Ovary (tissue), 3 donors: Measurements from ENCODE around the gene ADGRB3.

Experiments
- EP300 ChIP-seq: sonication (generic); formaldehyde crosslinking; IDR thresholded peaks from one replicate; pipeline ENCODE4 v1.6.1; 2017; ENCODE audit warnings: antibody characterized with exemption
- POLR2A ChIP-seq: fragments of 450-650 bp; IDR thresholded peaks from one replicate; pipeline ENCODE4 v1.6.1; 2017; ENCODE audit warnings: antibody characterized with exemption, mild to moderate bottlenecking, moderate library complexity
- TF ChIP-seq, protein P1 (sequence below), 3 donors: fragments of 450-650 bp in 2 of 3; fragments of 200-600 bp in 1 of 3; IDR thresholded peaks; one replicate each; pipeline versions ENCODE4 v1.5.1 to v1.8.0; 2016 to 2022; ENCODE audit warnings: antibody characterized with exemption in 3 of 3, mild to moderate bottlenecking in 1 of 3
- donor health status: DM: no; HTN: no; CAD: no.

DNA sequence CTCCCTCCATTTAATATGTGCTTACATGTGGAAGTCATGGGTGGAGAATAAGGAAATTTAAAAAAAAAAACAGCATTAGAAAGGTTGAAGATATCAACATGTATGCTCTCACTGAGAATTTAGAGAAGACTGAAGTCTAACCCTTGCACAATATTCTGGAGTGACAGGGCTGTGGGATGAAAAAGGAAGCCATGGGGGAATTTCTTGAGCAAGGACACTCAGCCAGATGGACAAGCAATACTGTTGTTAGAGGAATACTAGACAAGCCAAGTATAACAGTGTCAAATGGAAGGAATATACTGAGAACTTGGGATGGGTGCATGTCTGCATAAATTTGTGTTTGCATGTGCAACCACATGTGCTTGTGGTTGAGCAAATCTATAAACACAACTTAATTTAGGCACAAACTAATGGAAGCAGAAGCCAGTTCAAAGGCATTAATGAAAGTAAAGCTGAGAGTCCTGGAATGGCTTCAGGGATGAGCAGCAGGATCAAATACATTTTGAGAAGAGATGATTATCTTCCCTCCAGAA is 119.7 kb downstream of the ADGRB3 start:
- TF ChIP-seq, protein P1, sequence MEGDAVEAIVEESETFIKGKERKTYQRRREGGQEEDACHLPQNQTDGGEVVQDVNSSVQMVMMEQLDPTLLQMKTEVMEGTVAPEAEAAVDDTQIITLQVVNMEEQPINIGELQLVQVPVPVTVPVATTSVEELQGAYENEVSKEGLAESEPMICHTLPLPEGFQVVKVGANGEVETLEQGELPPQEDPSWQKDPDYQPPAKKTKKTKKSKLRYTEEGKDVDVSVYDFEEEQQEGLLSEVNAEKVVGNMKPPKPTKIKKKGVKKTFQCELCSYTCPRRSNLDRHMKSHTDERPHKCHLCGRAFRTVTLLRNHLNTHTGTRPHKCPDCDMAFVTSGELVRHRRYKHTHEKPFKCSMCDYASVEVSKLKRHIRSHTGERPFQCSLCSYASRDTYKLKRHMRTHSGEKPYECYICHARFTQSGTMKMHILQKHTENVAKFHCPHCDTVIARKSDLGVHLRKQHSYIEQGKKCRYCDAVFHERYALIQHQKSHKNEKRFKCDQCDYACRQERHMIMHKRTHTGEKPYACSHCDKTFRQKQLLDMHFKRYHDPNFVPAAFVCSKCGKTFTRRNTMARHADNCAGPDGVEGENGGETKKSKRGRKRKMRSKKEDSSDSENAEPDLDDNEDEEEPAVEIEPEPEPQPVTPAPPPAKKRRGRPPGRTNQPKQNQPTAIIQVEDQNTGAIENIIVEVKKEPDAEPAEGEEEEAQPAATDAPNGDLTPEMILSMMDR (IDR thresholded peaks at IDR 0.05) = no peak
- TF ChIP-seq POLR2A (no peak), EP300 (no peak)
